Gastroesophageal sphincter (tissue), 3 donors: ENCODE results near the gene CLIC6.

Source experiments
- POLR2A ChIP-seq, 2 donors: fragments of 450-650 bp; IDR thresholded peaks; one replicate each; pipeline ENCODE4 v1.6.1; 2017; ENCODE audit warnings: antibody characterized with exemption in 2 of 2, mild to moderate bottlenecking in 2 of 2, moderate library complexity in 1 of 2
- POLR2AphosphoS5 ChIP-seq: sonication (generic); formaldehyde crosslinking; IDR thresholded peaks from one replicate; pipeline ENCODE4 v1.6.1; 2017; ENCODE audit warnings: antibody characterized with exemption
- TF ChIP-seq, protein P1 (sequence below), 4 experiments: fragments of 200-600 bp in 2 of 4; fragments of 450-650 bp in 2 of 4; sonication (generic) in 1 of 4; IDR thresholded peaks; one replicate each; pipeline ENCODE4 v1.5.1; 2017 to 2019; ENCODE audit warnings: antibody characterized with exemption in 4 of 4, mild to moderate bottlenecking in 2 of 4, moderate library complexity in 2 of 4

DNA sequence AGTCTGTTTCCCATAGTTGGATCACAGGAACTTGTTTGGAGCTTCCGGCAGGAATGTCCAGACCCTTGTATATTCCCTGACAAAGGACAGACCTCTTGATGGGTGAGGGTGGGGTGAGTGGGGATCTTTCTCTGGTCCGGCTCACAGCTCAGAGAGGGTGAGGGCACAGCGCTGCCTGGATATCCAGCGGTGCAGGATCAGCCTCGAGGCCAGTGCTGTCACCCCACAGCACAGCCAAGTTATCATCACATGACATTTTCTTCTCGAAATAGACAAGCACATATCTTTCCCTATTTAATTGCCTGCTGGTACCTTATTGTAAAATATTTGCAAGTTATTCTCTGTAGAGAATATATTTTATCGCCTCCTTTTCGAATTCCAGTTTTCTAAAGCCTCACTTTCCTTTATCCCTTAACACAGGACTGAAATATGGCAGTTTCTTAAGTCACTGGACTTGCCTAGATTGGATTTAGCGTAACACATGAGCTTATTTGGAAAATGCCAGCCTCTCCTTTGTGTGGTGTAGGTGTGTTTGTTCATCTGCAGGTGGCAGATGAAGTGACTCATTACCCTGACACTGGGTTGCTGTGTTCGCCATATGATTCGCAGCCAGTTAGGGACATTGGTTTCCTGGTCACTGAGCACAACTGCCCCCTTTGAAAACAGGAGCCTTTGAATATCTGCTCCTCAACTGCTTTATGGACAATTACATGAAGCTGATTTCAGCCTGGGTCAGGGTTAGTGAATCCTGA is 21.4 kb downstream of the CLIC6 start:
- TF ChIP-seq, protein P1, sequence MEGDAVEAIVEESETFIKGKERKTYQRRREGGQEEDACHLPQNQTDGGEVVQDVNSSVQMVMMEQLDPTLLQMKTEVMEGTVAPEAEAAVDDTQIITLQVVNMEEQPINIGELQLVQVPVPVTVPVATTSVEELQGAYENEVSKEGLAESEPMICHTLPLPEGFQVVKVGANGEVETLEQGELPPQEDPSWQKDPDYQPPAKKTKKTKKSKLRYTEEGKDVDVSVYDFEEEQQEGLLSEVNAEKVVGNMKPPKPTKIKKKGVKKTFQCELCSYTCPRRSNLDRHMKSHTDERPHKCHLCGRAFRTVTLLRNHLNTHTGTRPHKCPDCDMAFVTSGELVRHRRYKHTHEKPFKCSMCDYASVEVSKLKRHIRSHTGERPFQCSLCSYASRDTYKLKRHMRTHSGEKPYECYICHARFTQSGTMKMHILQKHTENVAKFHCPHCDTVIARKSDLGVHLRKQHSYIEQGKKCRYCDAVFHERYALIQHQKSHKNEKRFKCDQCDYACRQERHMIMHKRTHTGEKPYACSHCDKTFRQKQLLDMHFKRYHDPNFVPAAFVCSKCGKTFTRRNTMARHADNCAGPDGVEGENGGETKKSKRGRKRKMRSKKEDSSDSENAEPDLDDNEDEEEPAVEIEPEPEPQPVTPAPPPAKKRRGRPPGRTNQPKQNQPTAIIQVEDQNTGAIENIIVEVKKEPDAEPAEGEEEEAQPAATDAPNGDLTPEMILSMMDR (IDR thresholded peaks at IDR 0.05): no peak
- TF ChIP-seq POLR2AphosphoS5: no peak
- TF ChIP-seq POLR2A (IDR thresholded peaks at IDR 0.05): no peak
